Pancreas (tissue), 10 donors: Measurements from ENCODE around the gene NCS1. TPM values are rescaled to one million over a fixed set of nuclear protein-coding genes. Genes with fewer than 3 reads are reported as not detected.

Experiments used
- ATAC-seq, 4 donors: fragments of 200-7000 bp; cut with Tn5 transposase; one replicate each; pipeline versions ENCODE4 v1.8.0 to v1.9.1; 2020; ENCODE audit warnings: mild to moderate bottlenecking in 4 of 4, moderate library complexity in 4 of 4
- DNase-seq, 6 donors: peaks; one replicate each; pipeline ENCODE4 v3.0.0-alpha.2; 2020
- FAIRE-seq: peaks from 2 replicates; lab custom pipeline; 2012; peaks lifted over from hg19 to GRCh38; lab: Jason Lieb, UNC
- H3K27ac ChIP-seq, 4 donors: fragments of 200-600 bp; sonication (generic); 1 replicate in 3 of 4; 2 replicates in 1 of 4; pipeline versions ENCODE4 v1.5.0 to v1.8.0; 2020
- H3K27me3 ChIP-seq, 4 donors: fragments of 200-600 bp; one replicate each; pipeline ENCODE4 v1.8.0; 2021
- H3K36me3 ChIP-seq, 3 donors: fragments of 200-600 bp; sonication (generic) in 1 of 3; one replicate each; pipeline versions ENCODE4 v1.5.0 to v1.8.0; 2020 to 2021
- H3K4me1 ChIP-seq, 3 donors: fragments of 200-600 bp; one replicate each; pipeline ENCODE4 v1.8.0; 2021
- H3K4me3 ChIP-seq, 4 donors: fragments of 200-600 bp; sonication (generic) in 2 of 4; one replicate each; pipeline versions ENCODE4 v1.5.0 to v1.8.0; 2020 to 2021
- H3K9me3 ChIP-seq, 4 donors: fragments of 200-600 bp; one replicate each; pipeline ENCODE4 v1.8.0; 2021
- WGBS, 2 donors: extraction: QIAGEN DNeasy Blood & Tissue Kit; methylation state at CpG; one replicate each; pipeline ENCODE4 v1.1.7; 2013; 5-methylcytosine and 5-hydroxymethylcytosine counted together
- intact Hi-C, 3 donors: fragments of 100-400 bp; cut with DNase I; formaldehyde crosslinking; loops; one replicate each; pipeline versions ENCODE4 v1.11.1 to v1.14.2; 2022
- polyA plus RNA-seq, 2 donors: library from polyadenylated mRNA; stranded (reverse); fragments of 200-250 nt; gene quantifications; one replicate each; pipeline ENCODE4 v1.2.3, GENCODE V29; 2013
- total RNA-seq, 6 donors: library from RNA; stranded (reverse); fragmentation: NEBNext Ultra II Directional in 4 of 6; extraction: Animal tissue kit (Norgen Biotek cat#: 25700) in 4 of 6; gene quantifications; one replicate each; pipeline versions ENCODE4 v1.2.1 to v1.2.4, GENCODE V29; 2021 to 2023
- TF ChIP-seq, protein P1 (sequence below), 4 donors: fragments of 200-600 bp; sonication (generic) in 3 of 4; IDR thresholded peaks; one replicate each; pipeline versions ENCODE4 v1.5.0 to v1.8.0; 2021; ENCODE audit warnings: antibody characterized with exemption in 4 of 4
- donor health status: healthy with polysubstance abuse.
- donor health status: DM: no; HTN: no; CAD: no; lungs with moderate emphysema.
- donor health status: DM: no; HTN: no; CAD: no.
- donor health status: control.
- donor health status: control.
- donor health status: Bipolar disorder and iron deficiency.
- donor health status: DM: yes; HTN: yes; CAD: no.
- donor health status: DM: no; HTN: no; CAD: no.
- donor health status: DM: no; HTN: no; CAD: no.
- donor health status: DM: yes; HTN: yes; CAD: no.

The NCS1 gene
- total and polyA plus RNA-seq, 8 donors, result 3.0 to 8.6 (median 4.9) TPM

DNA sequence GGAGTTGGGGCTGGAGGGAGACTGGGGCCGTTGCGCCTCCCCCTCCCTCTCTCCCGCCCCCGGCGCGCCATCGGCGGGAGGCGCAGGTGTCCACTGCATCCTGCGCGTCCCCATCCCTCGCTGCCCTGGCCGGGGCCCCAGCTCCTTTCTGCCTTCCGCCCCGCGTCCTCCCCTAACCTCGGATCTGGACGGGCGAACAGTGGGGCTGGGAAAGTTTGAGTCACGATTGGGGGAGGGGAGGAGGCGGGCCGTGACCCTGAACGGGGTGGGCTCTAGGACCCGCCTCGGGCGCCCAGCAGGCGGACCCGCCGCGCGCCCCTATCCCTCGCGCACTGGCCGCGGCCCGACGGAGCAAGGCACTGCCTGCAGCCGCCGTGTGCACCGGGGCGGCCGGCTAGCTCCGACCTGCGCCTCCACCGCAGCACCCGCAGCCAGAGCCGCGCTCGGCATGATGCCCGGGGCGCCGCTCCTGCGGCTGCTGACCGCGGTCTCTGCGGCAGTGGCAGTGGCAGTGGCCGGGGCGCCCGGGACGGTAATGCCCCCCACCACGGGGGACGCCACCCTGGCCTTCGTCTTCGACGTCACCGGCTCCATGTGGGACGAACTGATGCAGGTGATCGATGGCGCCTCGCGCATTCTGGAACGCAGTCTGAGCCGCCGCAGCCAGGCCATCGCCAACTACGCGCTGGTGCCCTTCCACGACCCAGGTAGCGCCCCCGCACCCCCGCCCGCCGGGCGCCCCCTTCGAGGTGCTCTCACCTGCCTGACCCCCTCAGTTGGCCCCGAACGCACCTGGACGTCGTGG is 93.4 kb downstream of the NCS1 start, which contains the start of gene HMCN2:
Gene HMCN2, plus strand, starts transcription at position 330 of the 805 bp plus-strand sequence. Its CDS starts 119 bp downstream, at position 449.
- FAIRE-seq, result no peak
- Histone ChIP-seq H3K9me3 (no peaks in the 10 kb centered on the region), H3K4me3 (peak within 1 kb of the TSS in 2 of 4 donors; percentile 21 to 31), H3K27me3 (peaks cover 0 to 3% (median 0%) of the 10 kb centered on the region in 4 donors), H3K27ac (no peak within 1 kb of the TSS), H3K36me3 (no peaks in the 10 kb centered on the region), H3K4me1 (peaks cover 0 to 6% (median 0%) of the 10 kb centered on the region in 3 donors)
- peak in 2 of 6 donors; percentile 50 to 65 for DNase-seq
- intact Hi-C loops, result no loop called here
- peak; percentile 40 to 61 (median 52) for ATAC-seq
- WGBS, 2 donors, result 3 to 4% methylated on average over 57 to 89 of the region's 89 CpGs
- TF ChIP-seq, protein P1, sequence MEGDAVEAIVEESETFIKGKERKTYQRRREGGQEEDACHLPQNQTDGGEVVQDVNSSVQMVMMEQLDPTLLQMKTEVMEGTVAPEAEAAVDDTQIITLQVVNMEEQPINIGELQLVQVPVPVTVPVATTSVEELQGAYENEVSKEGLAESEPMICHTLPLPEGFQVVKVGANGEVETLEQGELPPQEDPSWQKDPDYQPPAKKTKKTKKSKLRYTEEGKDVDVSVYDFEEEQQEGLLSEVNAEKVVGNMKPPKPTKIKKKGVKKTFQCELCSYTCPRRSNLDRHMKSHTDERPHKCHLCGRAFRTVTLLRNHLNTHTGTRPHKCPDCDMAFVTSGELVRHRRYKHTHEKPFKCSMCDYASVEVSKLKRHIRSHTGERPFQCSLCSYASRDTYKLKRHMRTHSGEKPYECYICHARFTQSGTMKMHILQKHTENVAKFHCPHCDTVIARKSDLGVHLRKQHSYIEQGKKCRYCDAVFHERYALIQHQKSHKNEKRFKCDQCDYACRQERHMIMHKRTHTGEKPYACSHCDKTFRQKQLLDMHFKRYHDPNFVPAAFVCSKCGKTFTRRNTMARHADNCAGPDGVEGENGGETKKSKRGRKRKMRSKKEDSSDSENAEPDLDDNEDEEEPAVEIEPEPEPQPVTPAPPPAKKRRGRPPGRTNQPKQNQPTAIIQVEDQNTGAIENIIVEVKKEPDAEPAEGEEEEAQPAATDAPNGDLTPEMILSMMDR (IDR thresholded peaks at IDR 0.05), result no peak

DNA sequence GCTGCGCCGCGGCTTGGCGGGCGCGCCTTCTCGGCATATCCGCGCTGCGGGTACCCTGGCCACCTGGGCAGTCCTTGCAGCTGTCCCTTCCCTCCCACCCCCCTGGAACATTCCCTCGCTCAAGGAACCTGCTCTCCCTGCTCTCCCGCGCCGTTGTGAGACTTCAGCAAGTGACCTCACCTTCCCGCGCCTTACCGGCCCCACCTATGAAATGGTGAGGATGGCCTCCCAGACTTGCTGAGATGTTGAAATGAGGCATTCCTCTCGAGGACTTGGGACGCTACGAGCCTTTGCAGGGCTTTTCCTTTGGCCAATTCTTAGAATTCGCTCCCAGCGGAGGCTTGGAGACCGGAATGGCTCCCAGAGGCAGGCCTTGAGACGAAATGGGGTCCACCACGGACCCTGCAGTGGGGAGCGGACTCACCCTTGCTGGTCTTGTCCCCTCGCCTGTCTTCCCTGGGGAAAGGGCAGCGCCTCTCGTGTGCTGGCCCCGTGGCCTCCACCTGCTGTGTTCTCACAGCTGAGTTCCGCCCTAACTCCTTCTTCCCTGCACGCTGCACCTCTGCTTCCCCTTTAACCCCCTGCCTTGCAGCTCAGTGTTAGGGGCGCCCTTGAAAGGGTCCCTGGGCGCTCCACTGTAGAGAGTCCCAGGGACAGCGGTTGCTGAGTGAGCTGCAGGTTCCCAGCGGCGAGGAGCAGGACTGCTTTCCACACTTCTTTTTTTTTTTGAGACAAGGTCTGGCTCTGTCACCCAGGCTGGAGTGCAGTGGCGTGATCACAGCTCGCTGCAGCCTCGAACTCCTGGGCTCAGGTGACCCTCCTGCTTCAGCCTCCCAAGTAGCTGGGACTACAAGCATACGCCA is 94.3 kb downstream of the NCS1 start:
- TF ChIP-seq, protein P1 (IDR thresholded peaks at IDR 0.05), result no peak
- Histone ChIP-seq H3K27me3 (peaks cover 0 to 3% (median 0%) of the 10 kb centered on the region in 4 donors), H3K36me3 (no peaks in the 10 kb centered on the region), H3K4me1 (peaks cover 0 to 6% (median 0%) of the 10 kb centered on the region in 3 donors), H3K9me3 (no peaks in the 10 kb centered on the region), H3K4me3 (peak overlapping the region in 2 of 4 donors; percentile 21 to 31), H3K27ac (no peak overlapping the region)
- ATAC-seq (peak; percentile 17 to 70 (median 43)), FAIRE-seq (no peak), DNase-seq (peak in 1 of 6 donors; percentile 41)
- intact Hi-C loops, result no loop called here
- 20 to 21% methylated on average over 35 to 41 of the region's 41 CpGs for WGBS, 2 donors

DNA sequence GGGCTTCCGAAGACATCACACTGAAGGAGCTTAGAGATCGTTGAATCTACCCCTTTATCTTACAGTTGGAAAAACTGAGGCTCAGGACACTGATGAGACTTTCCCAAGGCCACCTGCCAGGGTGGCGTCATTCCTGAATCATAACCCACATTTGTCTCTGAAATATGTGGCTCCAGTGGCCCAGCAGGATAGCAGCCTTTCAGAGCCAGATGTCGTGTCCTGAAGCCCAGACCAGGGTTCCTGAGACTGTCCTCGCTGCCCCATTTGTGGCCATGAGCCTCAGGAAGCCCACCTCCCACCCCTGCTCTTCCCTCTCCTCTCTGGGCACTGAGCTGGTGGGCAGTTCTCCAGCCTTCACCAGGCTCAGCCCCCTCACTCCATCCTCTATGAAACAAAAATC is 95.7 kb downstream of the NCS1 start:
- peaks cover 0 to 3% (median 0%) of the 10 kb centered on the region in 4 donors for H3K27me3 ChIP-seq
- ATAC-seq (no peak), FAIRE-seq (no peak), DNase-seq (no peak)
- H3K4me3 ChIP-seq, result no peak overlapping the region
- intact Hi-C loops, result no loop called here
- WGBS, 2 donors, result 84 to 93% methylated on average over 5 of the region's 5 CpGs
- TF ChIP-seq, protein P1 (IDR thresholded peaks at IDR 0.05), result no peak
- no peaks in the 10 kb centered on the region for H3K36me3 ChIP-seq
- peaks cover 0 to 6% (median 0%) of the 10 kb centered on the region in 3 donors for H3K4me1 ChIP-seq
- no peak overlapping the region for H3K27ac ChIP-seq
- H3K9me3 ChIP-seq, result no peaks in the 10 kb centered on the region

DNA sequence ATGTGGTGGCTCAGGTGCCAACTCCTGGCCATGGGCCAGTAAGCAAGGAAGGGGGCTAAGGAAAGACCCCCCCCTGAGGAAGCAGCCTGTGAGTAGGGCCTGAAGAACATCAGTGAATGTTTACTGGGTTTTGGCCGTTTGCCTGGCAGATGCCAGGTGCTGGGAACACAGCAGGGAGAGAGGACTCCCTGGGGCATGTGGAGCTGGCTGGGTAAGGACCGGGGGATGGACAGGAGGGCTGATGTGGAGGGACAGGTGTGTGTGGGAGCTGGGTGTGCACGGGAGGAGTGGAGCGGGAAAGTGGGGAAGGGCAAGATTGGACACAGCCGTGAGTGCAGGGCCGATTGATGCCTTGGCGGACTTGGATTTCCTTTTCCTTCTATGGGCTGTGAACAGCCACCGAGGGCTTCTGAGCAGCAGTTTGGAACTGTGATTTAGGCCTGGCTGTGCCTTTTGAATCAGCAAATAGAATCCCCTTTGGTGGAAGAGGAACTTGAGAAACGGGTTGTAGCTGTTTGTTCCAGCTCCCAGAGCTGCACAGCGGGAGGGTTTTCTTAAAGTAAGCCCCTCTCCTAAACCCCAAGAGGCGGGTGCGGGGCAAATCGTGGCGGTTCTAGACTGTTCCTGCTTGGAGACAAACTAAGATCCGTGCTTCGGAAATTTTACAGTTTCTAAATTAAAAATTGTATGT is 96.5 kb downstream of the NCS1 start:
- no peak overlapping the region for H3K4me3 ChIP-seq
- FAIRE-seq (no peak), DNase-seq (no peak), ATAC-seq (peak in 1 of 4 donors; percentile 17)
- peaks cover 0 to 3% (median 0%) of the 10 kb centered on the region in 4 donors for H3K27me3 ChIP-seq
- intact Hi-C loops, result no loop called here
- WGBS, 2 donors, result 55 to 57% methylated on average over 16 of the region's 16 CpGs
- no peaks in the 10 kb centered on the region for H3K36me3 ChIP-seq
- H3K27ac ChIP-seq, result no peak overlapping the region
- peaks cover 0 to 6% (median 0%) of the 10 kb centered on the region in 3 donors for H3K4me1 ChIP-seq
- H3K9me3 ChIP-seq, result no peaks in the 10 kb centered on the region
- TF ChIP-seq, protein P1 (IDR thresholded peaks at IDR 0.05), result no peak
